Lower lobe of right lung (tissue), 2 donors: Measurements from ENCODE around the gene MS4A6A. TPM values are rescaled to one million over a fixed set of nuclear protein-coding genes. Genes with fewer than 3 reads are reported as not detected.
A peak's percentile ranks its signal among the peaks of the same experiment; 100 is the strongest.
"Not testable (repeated sequence)": the region's sequence is repeated elsewhere in the genome, so short reads cannot be mapped to it uniquely, and the experiment has no call there.

Experiments used
- ATAC-seq, 2 donors: fragments of 200-7000 bp; cut with Tn5 transposase; one replicate each; pipeline ENCODE4 v1.9.1; 2020 to 2022; ENCODE audit warnings: mild to moderate bottlenecking in 2 of 2, moderate library complexity in 2 of 2
- DNase-seq: peaks from one replicate; pipeline ENCODE4 v3.0.0-alpha.2; 2020
- H3K27ac ChIP-seq: fragments of 200-600 bp; one replicate; pipeline ENCODE4 v1.8.0; 2022
- H3K27me3 ChIP-seq: fragments of 200-600 bp; one replicate; pipeline ENCODE4 v1.8.0; 2022; ENCODE audit warnings: low read depth
- H3K36me3 ChIP-seq: fragments of 200-600 bp; one replicate; pipeline ENCODE4 v1.8.0; 2022; ENCODE audit warnings: mild to moderate bottlenecking
- H3K4me1 ChIP-seq: fragments of 200-600 bp; one replicate; pipeline ENCODE4 v1.8.0; 2022
- H3K4me3 ChIP-seq: fragments of 200-600 bp; one replicate; pipeline ENCODE4 v1.8.0; 2022; ENCODE audit warnings: mild to moderate bottlenecking
- H3K9me3 ChIP-seq: fragments of 200-600 bp; one replicate; pipeline ENCODE4 v1.8.0; 2022
- intact Hi-C: fragments of 100-400 bp; cut with DNase I; formaldehyde crosslinking; loops from one replicate; pipeline ENCODE4 v1.11.0; 2022
- total RNA-seq: library from RNA; stranded (reverse); fragmentation: NEBNext Ultra II Directional; extraction: Animal tissue kit (Norgen Biotek cat#: 25700); gene quantifications from one replicate; pipeline ENCODE4 v1.2.1, GENCODE V29; 2021
- TF ChIP-seq, protein P1 (sequence below): fragments of 200-600 bp; IDR thresholded peaks from one replicate; pipeline ENCODE4 v1.8.0; 2022; ENCODE audit warnings: antibody characterized with exemption, mild to moderate bottlenecking
- donor health status: DM: no; HTN: yes; CAD: no; lungs with severe emphysema.

MS4A6A gene
- total RNA-seq, 1 donor from 2014 or later: 176 TPM

DNA sequence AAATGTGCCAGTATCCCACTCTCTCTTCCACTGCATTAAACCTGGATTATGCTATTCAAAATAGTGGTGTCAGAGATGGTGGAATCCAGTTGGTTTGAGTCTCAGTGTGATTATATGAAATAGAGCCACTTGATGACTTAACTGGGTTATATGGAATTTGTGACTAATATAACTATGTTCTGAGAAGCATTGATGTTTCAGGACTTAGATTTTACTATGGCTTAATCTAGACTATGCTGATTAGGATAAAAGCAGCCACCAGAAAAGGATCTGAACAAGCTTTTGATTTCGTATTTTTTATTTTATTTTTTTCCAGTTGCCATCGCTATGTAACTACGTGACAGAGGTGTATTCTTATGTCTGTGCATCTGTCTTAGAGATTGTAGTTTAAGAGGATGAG, 39.1 kb downstream of the MS4A6A start:
- no peaks in the 10 kb centered on the region for H3K27me3 ChIP-seq
- intact Hi-C loops: no loop called here
- no peaks in the 10 kb centered on the region for H3K36me3 ChIP-seq
- no peaks in the 10 kb centered on the region for H3K9me3 ChIP-seq
- H3K4me3 ChIP-seq: no peak overlapping the region
- H3K27ac ChIP-seq: no peak overlapping the region
- TF ChIP-seq, protein P1, sequence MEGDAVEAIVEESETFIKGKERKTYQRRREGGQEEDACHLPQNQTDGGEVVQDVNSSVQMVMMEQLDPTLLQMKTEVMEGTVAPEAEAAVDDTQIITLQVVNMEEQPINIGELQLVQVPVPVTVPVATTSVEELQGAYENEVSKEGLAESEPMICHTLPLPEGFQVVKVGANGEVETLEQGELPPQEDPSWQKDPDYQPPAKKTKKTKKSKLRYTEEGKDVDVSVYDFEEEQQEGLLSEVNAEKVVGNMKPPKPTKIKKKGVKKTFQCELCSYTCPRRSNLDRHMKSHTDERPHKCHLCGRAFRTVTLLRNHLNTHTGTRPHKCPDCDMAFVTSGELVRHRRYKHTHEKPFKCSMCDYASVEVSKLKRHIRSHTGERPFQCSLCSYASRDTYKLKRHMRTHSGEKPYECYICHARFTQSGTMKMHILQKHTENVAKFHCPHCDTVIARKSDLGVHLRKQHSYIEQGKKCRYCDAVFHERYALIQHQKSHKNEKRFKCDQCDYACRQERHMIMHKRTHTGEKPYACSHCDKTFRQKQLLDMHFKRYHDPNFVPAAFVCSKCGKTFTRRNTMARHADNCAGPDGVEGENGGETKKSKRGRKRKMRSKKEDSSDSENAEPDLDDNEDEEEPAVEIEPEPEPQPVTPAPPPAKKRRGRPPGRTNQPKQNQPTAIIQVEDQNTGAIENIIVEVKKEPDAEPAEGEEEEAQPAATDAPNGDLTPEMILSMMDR: no peak
- no peak for DNase-seq
- no peak for ATAC-seq
- H3K4me1 ChIP-seq: no peaks in the 10 kb centered on the region

DNA sequence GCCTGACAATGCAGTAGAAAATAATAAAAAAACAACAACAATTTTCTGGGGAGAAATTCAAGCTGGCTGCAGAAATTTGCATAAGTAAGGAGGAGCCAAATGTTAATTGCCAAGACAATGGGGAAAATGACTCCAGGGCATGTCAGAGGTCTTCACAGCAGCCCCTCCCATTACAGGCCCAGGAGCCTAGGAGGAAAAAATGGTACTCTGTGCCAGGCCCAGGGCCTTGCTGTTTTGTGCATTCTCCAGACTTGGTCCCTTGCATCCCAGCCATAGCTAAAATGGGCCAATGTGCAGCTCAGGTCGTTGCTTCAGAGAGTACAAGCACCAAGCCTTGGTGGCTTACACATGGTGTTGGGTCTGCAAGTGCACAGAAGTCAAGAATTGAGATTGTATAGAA, 49.0 kb downstream of the MS4A6A start:
- TF ChIP-seq, protein P1: no peak
- Histone ChIP-seq H3K4me3 (no peak overlapping the region), H3K4me1 (no peaks in the 10 kb centered on the region), H3K27ac (no peak overlapping the region), H3K9me3 (no peaks in the 10 kb centered on the region), H3K36me3 (no peaks in the 10 kb centered on the region), H3K27me3 (no peaks in the 10 kb centered on the region)
- no peak for ATAC-seq
- intact Hi-C loops: no loop called here
- DNase-seq: no peak

DNA sequence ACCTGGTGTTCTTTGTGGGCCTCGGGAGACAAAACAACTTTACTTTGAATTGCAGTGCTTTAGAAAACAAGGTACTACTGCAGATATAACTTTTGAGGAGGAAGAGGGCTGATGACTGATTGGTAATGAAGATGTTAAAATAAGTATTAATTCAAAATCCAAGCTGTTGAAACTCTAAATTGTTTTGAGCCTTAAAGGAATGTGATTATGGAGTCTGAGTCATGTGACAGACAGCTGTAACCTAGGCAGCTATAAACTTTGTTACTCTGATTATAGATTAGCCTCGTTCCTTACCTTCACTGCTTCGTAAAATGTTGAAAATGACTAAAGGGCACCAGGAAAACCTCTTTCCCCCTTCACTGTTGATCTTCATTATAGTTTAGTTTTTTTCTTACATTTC, 51.0 kb downstream of the MS4A6A start:
- Histone ChIP-seq H3K36me3 (no peaks in the 10 kb centered on the region), H3K27me3 (no peaks in the 10 kb centered on the region), H3K4me3 (no peak overlapping the region), H3K4me1 (no peaks in the 10 kb centered on the region), H3K27ac (no peak overlapping the region), H3K9me3 (no peaks in the 10 kb centered on the region)
- DNase-seq: no peak
- TF ChIP-seq, protein P1: no peak
- ATAC-seq: no peak
- intact Hi-C loops: no loop called here

DNA sequence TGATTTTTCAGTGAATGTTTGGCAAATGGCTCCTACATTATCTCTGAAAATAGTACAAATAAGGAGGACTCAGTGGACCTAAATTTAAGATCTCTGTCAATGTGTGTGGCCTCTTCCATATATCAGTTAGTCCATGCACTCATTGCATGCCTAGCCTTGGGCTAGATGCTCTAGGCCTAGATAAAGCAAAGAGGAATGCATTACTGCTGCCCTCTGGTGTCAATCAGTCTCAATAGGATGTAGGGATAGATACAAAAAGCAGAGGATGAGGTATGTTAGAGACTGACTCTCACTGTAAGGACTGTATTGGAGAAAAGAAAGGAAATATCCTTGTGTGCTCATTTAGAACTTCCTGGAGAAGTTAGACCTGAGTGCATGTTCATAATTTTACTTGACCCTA, 52.4 kb downstream of the MS4A6A start:
- Histone ChIP-seq H3K9me3 (no peaks in the 10 kb centered on the region), H3K4me1 (no peaks in the 10 kb centered on the region), H3K27me3 (no peaks in the 10 kb centered on the region), H3K27ac (no peak overlapping the region), H3K4me3 (no peak overlapping the region), H3K36me3 (no peaks in the 10 kb centered on the region)
- intact Hi-C loops: no loop called here
- ATAC-seq (peak; percentile 52 to 76), DNase-seq (no peak)
- TF ChIP-seq, protein P1: peak; percentile 28

DNA sequence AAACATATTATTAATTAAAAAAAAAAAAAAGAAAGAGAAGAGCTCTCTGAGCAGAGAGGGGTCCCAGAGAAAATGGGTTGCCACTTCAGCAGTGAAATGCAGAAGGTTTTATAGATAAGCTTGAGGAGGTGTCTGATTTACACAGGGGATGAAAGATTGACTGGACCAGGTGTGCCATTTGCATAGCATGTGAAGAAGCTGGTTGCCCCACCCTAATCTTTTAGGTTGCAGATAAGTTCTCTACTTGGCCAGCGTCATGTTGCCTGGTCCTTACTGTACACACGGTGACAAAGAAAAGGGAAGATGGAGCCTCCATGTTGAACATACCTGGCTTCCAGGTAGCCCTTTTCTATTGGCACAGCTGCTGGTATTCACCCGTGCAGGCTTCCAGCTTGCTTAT, 53.0 kb downstream of the MS4A6A start:
- H3K4me1 ChIP-seq: no peaks in the 10 kb centered on the region
- TF ChIP-seq, protein P1: no peak
- ATAC-seq (no peak), DNase-seq (no peak)
- H3K27ac ChIP-seq: no peak overlapping the region
- H3K36me3 ChIP-seq: no peaks in the 10 kb centered on the region
- no peak overlapping the region for H3K4me3 ChIP-seq
- no peaks in the 10 kb centered on the region for H3K27me3 ChIP-seq
- no peaks in the 10 kb centered on the region for H3K9me3 ChIP-seq
- intact Hi-C loops: no loop called here

DNA sequence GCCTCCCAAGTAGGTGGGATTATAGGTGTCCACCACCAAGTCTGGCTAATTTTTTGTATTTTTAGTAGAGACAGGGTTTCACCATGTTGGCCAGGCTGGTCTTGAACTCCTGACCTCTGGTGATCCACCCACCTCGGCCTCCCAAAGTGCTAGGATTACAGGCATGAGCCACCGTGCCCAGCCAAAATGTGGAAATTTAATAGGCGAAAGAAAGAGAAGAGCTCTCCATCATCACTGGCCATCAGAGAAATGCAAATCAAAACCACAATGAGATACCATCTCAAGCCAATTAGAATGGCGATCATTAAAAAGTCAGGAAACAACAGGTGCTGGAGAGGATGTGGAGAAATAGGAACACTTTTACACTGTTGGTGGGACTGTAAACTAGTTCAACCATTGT, 54.0 kb downstream of the MS4A6A start:
- ATAC-seq, DNase-seq, H3K4me3 ChIP-seq, H3K9me3 ChIP-seq, H3K4me1 ChIP-seq, intact Hi-C loops, H3K36me3 ChIP-seq, H3K27me3 ChIP-seq, H3K27ac ChIP-seq: not testable (repeated sequence)
